GM12874 (cell line): ENCODE data around the gene NLN.

Source experiments
- TF ChIP-seq, protein P1 (sequence below): IDR thresholded peaks from 2 replicates; pipeline ENCODE4 v1.5.1; 2011; ENCODE audit warnings: low read depth, mild to moderate bottlenecking, control low read depth, low read length, moderate library complexity; ENCODE audit not compliant: insufficient read depth

NLN gene

DNA sequence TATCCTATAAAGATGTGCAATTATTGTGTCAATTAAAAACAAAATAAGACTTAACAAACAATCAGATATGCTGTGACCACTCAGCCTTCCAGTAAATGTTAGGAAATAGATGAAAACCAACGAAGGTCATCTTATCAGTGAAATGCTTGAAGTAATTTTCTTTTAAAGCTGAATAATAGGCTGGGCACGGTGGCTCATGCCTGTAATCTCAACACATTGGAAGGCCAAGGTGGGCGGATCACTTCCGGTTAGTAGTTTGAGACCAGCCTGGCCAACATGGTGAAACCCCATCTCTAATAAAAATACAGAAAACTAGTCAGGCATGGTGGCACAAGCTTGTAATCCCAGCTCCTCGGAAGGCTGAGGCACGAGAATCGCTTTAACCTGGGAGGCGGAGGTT, 31.2 kb downstream of the NLN start:
- TF ChIP-seq, protein P1, sequence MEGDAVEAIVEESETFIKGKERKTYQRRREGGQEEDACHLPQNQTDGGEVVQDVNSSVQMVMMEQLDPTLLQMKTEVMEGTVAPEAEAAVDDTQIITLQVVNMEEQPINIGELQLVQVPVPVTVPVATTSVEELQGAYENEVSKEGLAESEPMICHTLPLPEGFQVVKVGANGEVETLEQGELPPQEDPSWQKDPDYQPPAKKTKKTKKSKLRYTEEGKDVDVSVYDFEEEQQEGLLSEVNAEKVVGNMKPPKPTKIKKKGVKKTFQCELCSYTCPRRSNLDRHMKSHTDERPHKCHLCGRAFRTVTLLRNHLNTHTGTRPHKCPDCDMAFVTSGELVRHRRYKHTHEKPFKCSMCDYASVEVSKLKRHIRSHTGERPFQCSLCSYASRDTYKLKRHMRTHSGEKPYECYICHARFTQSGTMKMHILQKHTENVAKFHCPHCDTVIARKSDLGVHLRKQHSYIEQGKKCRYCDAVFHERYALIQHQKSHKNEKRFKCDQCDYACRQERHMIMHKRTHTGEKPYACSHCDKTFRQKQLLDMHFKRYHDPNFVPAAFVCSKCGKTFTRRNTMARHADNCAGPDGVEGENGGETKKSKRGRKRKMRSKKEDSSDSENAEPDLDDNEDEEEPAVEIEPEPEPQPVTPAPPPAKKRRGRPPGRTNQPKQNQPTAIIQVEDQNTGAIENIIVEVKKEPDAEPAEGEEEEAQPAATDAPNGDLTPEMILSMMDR = no peak

DNA sequence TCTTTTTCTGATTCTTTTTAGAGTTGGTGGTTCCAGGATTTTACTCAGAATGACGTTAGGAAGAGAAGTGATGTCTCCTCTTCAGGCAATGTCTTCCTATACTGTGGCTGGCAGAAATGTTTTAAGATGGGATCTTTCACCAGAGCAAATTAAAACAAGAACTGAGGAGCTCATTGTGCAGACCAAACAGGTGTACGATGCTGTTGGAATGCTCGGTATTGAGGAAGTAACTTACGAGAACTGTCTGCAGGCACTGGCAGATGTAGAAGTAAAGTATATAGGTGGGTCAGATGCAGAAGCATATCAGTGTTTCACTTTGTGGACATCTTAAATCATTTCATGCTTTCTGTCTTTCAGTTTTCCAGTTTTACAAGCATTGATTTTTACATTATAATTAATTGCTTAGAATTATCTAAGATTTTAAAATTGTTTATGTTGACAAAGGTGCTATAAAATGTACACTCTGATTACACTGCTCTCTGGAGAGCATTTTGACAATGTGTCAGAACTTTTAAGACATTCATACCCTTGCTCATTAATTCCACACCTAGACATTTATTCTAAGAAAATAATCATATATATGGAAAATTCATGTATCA, 36.6 kb downstream of the NLN start:
- TF ChIP-seq, protein P1 = no peak

DNA sequence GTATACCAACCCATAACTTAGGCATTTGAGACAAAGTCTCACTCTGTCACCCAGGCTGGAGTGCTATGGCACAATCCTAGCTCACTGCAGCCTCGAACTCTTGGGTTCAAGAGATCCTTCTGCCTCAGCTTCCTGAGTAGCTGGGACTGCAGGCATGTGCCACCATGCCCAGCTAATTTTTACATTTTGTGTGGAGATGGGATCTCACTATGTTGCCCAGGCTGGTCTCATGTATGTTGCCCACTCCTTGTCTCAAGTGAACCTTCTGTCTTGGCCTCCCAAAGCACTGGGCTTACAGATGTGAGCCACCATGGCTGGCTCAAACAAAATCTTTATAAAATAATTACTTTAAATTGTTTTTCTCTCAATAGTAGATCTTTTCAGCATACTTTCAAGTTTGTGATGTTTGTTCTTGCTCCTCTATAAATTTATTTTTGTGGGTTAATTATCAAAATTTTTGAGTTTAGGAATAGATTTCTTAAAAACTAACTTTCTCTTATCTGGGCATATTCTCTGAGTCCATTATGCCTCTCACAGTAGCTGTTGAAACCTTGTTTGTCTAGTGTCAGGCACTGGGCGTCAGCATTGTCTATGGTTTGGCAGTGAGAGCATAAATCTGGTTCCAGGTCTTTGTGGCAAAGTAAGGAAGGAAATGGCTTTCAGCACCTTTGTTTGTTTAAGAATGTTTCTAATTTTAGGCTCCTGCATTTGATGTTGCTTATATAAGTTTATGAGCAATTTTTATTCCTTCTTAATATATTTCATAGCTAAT, 38.7 kb downstream of the NLN start:
- TF ChIP-seq, protein P1 = no peak

DNA sequence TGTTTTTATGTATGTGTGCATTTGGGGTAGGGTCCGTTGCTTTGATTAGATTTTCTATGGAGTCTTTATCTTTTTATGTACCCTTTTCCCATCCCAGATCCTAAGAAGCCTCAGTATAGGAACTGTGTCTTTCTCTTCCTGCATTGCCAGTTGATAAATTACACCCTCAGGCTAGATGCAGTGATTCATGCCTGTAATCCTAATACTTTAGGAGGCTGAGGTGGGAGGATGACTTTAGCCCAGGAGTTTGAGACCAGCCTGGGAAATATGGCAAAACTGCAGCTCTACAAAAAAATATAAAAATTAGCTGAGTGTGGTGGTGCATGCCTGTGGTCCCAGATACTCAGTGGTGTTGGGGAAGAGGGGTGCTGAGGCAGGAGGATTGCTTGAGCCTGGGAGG, 40.2 kb downstream of the NLN start:
- TF ChIP-seq, protein P1 = no peak

DNA sequence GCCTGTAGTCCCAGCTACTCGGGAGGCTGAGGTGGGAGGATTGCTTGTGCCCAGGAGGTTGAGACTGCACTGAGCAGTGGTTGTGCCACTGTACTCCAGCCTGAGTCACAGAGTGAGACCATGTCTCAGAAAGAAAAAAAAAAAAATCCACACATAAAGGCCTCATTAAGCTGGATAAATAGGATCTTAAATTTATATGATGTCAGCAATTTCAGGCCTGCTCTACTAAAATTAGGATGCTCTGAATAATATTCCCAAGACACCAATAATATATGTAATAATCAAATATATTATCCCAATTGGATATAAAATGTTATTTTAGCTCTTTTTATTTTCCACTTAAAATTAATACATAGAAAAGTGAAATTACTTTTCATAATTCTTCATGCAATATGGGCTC, 43.6 kb downstream of the NLN start:
- TF ChIP-seq, protein P1 = no peak

DNA sequence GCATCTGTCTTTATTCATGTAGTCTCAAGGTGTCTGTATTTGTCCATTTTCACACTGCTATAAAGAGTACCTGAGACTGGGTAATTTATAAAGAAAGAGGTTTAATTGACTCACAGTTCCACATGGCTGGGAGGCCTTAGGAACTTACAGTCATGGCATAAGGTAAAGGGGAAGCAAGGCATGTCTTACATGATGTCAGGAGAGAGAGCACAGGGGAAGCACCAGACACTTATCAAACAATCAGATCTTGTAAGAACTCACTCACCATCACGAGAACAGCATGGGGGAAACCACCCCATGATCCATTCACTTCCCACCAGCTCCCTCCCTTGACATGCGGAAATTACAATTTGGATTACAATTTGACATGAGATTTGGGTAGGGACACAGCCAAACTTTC, 44.2 kb downstream of the NLN start:
- TF ChIP-seq, protein P1 = no peak

DNA sequence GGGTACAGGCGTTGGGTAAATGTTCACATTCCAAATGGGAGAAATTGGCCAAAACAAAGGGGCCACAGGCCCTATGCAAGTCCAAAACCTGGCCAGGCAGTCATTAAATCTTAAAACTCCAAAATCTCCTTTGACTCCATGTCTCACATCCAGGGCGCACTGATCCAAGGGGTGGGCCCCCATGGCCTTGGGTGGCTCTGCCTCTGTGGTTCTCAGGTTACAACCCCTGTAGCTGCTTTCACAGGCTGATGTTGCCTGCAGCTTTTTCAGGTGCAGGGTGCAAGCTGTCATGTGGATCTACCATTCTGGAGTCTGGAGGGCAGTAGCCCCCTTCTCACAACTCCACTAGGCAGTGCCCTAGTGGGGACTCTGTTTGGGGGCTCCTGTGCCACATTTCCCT, 44.8 kb downstream of the NLN start:
- TF ChIP-seq, protein P1 = no peak
